H9 (cell line): ENCODE data around the gene TP53BP2. TPM values are rescaled to one million over a fixed set of nuclear protein-coding genes. Genes with fewer than 3 reads are reported as not detected.

Experiments
- DNase-seq: peaks from one replicate; pipeline ENCODE4 v3.0.0-alpha.2; 2017
- H2AFZ ChIP-seq: one replicate; pipeline ENCODE4 v1.6.1; 2013; ENCODE audit warnings: mild to moderate bottlenecking, low read length, control low read depth, moderate library complexity
- H2AK5ac ChIP-seq: 2 replicates; pipeline ENCODE4 v1.6.1; 2013; ENCODE audit warnings: low read length, control low read depth, mixed read lengths; ENCODE audit not compliant: insufficient read length
- H2BK120ac ChIP-seq: one replicate; pipeline ENCODE4 v1.6.1; 2013; ENCODE audit warnings: low read depth, mild to moderate bottlenecking, low read length, control low read depth, inconsistent platforms; ENCODE audit not compliant: poor library complexity, severe bottlenecking
- H2BK12ac ChIP-seq: 2 replicates; pipeline ENCODE4 v1.6.1; 2013; ENCODE audit warnings: low read length, control low read depth, mixed read lengths, low read depth; ENCODE audit not compliant: insufficient read length
- H2BK15ac ChIP-seq: 2 replicates; pipeline ENCODE4 v1.6.1; 2013; ENCODE audit warnings: low read depth, low read length, control low read depth
- H2BK20ac ChIP-seq: one replicate; pipeline ENCODE4 v1.6.1; 2013; ENCODE audit warnings: low read depth, mild to moderate bottlenecking, low read length, control low read depth, inconsistent platforms; ENCODE audit not compliant: poor library complexity, severe bottlenecking
- H2BK5ac ChIP-seq: 2 replicates; pipeline ENCODE4 v1.6.1; 2013; ENCODE audit warnings: low read length, control low read depth, mixed read lengths; ENCODE audit not compliant: insufficient read length
- H3K14ac ChIP-seq: 2 replicates; pipeline ENCODE4 v1.6.1; 2013; ENCODE audit warnings: low read length, control low read depth; ENCODE audit not compliant: insufficient read depth
- H3K18ac ChIP-seq: 2 replicates; pipeline ENCODE4 v1.6.1; 2013; ENCODE audit warnings: low read depth, mild to moderate bottlenecking, mixed read lengths, low read length, control low read depth; ENCODE audit not compliant: insufficient read length
- H3K23ac ChIP-seq: 2 replicates; pipeline ENCODE4 v1.6.1; 2013; ENCODE audit warnings: low read length, control low read depth, mixed read lengths, low read depth; ENCODE audit not compliant: insufficient read length
- H3K23me2 ChIP-seq: 2 replicates; pipeline ENCODE4 v1.6.1; 2013; ENCODE audit warnings: low read depth, mild to moderate bottlenecking, mixed read lengths, low read length, control low read depth; ENCODE audit not compliant: insufficient read length, poor library complexity, severe bottlenecking
- H3K27ac ChIP-seq: 2 replicates; pipeline ENCODE4 v1.5.1; 2013; ENCODE audit warnings: low read length, control low read depth, mixed read lengths, low read depth; ENCODE audit not compliant: insufficient read length
- H3K27me3 ChIP-seq: 2 replicates; pipeline ENCODE4 v1.6.1; 2013; ENCODE audit warnings: low read length, control low read depth, inconsistent platforms; ENCODE audit not compliant: insufficient read depth
- H3K4ac ChIP-seq: 2 replicates; pipeline ENCODE4 v1.6.1; 2013; ENCODE audit warnings: low read depth, mild to moderate bottlenecking, control low read depth, inconsistent platforms, low read length, moderate library complexity
- H3K4me1 ChIP-seq: 2 replicates; pipeline ENCODE4 v1.6.1; 2013; ENCODE audit warnings: low read length, control low read depth, inconsistent platforms; ENCODE audit not compliant: insufficient read depth
- H3K4me2 ChIP-seq: 2 replicates; pipeline ENCODE4 v1.6.1; 2013; ENCODE audit warnings: low read length, control low read depth, mixed read lengths; ENCODE audit not compliant: insufficient read length, insufficient read depth
- H3K56ac ChIP-seq: 2 replicates; pipeline ENCODE4 v1.6.1; 2013; ENCODE audit warnings: low read depth, mild to moderate bottlenecking, mixed read lengths, low read length, control low read depth; ENCODE audit not compliant: insufficient read length
- H3K79me1 ChIP-seq: 2 replicates; pipeline ENCODE4 v1.6.1; 2013; ENCODE audit warnings: low read depth, mild to moderate bottlenecking, moderate library complexity, low read length, control low read depth, inconsistent platforms; ENCODE audit not compliant: insufficient read depth, poor library complexity, severe bottlenecking
- H3K79me2 ChIP-seq: 2 replicates; pipeline ENCODE4 v1.6.1; 2013; ENCODE audit warnings: low read length, control low read depth, inconsistent platforms; ENCODE audit not compliant: insufficient read depth
- H3K9ac ChIP-seq: 2 replicates; pipeline ENCODE4 v1.6.1; 2013; ENCODE audit warnings: low read length, control low read depth, mixed read lengths; ENCODE audit not compliant: insufficient read length; ENCODE audit errors: extremely low read depth
- H3K9me3 ChIP-seq: one replicate; pipeline ENCODE4 v1.6.1; 2013; ENCODE audit warnings: low read depth, low read length, inconsistent platforms; ENCODE audit not compliant: control insufficient read depth
- H3T11ph ChIP-seq: one replicate; pipeline ENCODE4 v1.6.1; 2013; ENCODE audit warnings: mild to moderate bottlenecking, low read length, control low read depth, inconsistent platforms
- H4K20me1 ChIP-seq: one replicate; pipeline ENCODE4 v1.6.1; 2013; ENCODE audit not compliant: control insufficient read depth, insufficient read length, insufficient read depth
- H4K5ac ChIP-seq: 2 replicates; pipeline ENCODE4 v1.6.1; 2013; ENCODE audit warnings: low read depth, mild to moderate bottlenecking, mixed read lengths, low read length, control low read depth; ENCODE audit not compliant: insufficient read length
- H4K8ac ChIP-seq: replicated peaks from 2 replicates; pipeline ENCODE4 v1.6.1; 2013; ENCODE audit warnings: low read length, control low read depth, mixed read lengths, low read depth; ENCODE audit not compliant: insufficient read length
- H4K91ac ChIP-seq: 2 replicates; pipeline ENCODE4 v1.6.1; 2013; ENCODE audit warnings: low read depth, mild to moderate bottlenecking, moderate library complexity, mixed read lengths, low read length, control low read depth; ENCODE audit not compliant: insufficient read length
- H3K27ac Mint-ChIP-seq, 3 experiments: 2 replicates in 2 of 3; 3 replicates in 1 of 3; pipeline ENCODE4 v1.8.0; 2020 to 2021; ENCODE audit warnings: mixed read lengths in 3 of 3, mild to moderate bottlenecking in 1 of 3, moderate library complexity in 1 of 3
- H3K27me3 Mint-ChIP-seq: 2 replicates; pipeline ENCODE4 v1.8.0; 2021; ENCODE audit warnings: low read depth, mild to moderate bottlenecking, moderate library complexity, mixed read lengths
- H3K36me3 Mint-ChIP-seq, 3 experiments: 2 replicates in 2 of 3; 3 replicates in 1 of 3; pipeline ENCODE4 v1.8.0; 2020 to 2021; ENCODE audit warnings: low read depth in 3 of 3, mixed read lengths in 3 of 3; ENCODE audit not compliant: insufficient read depth in 1 of 3
- H3K4me1 Mint-ChIP-seq, 2 experiments: 2 replicates each; pipeline ENCODE4 v1.8.0; 2020; ENCODE audit warnings: mixed read lengths in 2 of 2
- H3K4me3 Mint-ChIP-seq, 2 experiments: 2 replicates in 1 of 2; 3 replicates in 1 of 2; pipeline ENCODE4 v1.8.0; 2020 to 2021; ENCODE audit warnings: mild to moderate bottlenecking in 2 of 2, mixed read lengths in 2 of 2, moderate library complexity in 1 of 2
- H3K9me3 Mint-ChIP-seq, 2 experiments: 2 replicates in 1 of 2; 3 replicates in 1 of 2; pipeline ENCODE4 v1.8.0; 2020; ENCODE audit warnings: mild to moderate bottlenecking in 2 of 2, mixed read lengths in 2 of 2, moderate library complexity in 1 of 2
- total RNA-seq: library from RNA; stranded (reverse); gene quantifications from 2 replicates; pipeline ENCODE4 v1.2.1, GENCODE V29; 2021
- TF ChIP-seq, protein P1 (sequence below): fragments of 200-600 bp; sonication (generic); conservative IDR thresholded peaks from 3 replicates; pipeline ENCODE4 v1.8.0; 2021; ENCODE audit warnings: antibody characterized with exemption, mild to moderate bottlenecking

Gene TP53BP2
- total RNA-seq, 1 experiment from 2014 or later: 49.7 TPM

GRCh38 chr1:223840254-223840653 lies 5.5 kb downstream of the TP53BP2 start:
- no peak overlapping the region for H3K18ac ChIP-seq
- Mint-ChIP-seq H3K27ac (peak overlapping the region in 1 of 3 experiments; percentile 22; a peak in 1 of 7 replicates), H3K4me3 (no peak overlapping the region), H3K4me1 (peaks cover 39 to 41% of the 10 kb centered on the region in 2 experiments), H3K27me3 (no peaks in the 10 kb centered on the region), H3K36me3 (peaks cover 0 to 5% (median 5%) of the 10 kb centered on the region in 3 experiments; a peak in 5 of 7 replicates), H3K9me3 (no peaks in the 10 kb centered on the region; a peak in 1 of 5 replicates)
- peaks cover 5% of the 10 kb centered on the region for H3K23me2 ChIP-seq
- no peaks in the 10 kb centered on the region for H4K20me1 ChIP-seq
- no peak overlapping the region for H3T11ph ChIP-seq
- no peak overlapping the region for H4K8ac ChIP-seq
- H2BK15ac ChIP-seq: no peak overlapping the region
- H2BK120ac ChIP-seq: no peak overlapping the region
- no peak overlapping the region for H3K27ac ChIP-seq
- H2BK12ac ChIP-seq: no peak overlapping the region
- no peak overlapping the region for H2BK5ac ChIP-seq
- no peak overlapping the region for H4K91ac ChIP-seq
- H3K9me3 ChIP-seq: no peaks in the 10 kb centered on the region
- no peak overlapping the region for H3K4me2 ChIP-seq
- H3K79me1 ChIP-seq: peaks cover 5% of the 10 kb centered on the region
- no peak overlapping the region for H4K5ac ChIP-seq
- H3K4me1 ChIP-seq: peaks cover 13% of the 10 kb centered on the region
- H2AK5ac ChIP-seq: no peak overlapping the region
- no peak overlapping the region for H2BK20ac ChIP-seq
- peaks cover 36% of the 10 kb centered on the region for H3K79me2 ChIP-seq
- H2AFZ ChIP-seq: no peak overlapping the region
- no peak overlapping the region for H3K4ac ChIP-seq
- no peak overlapping the region for H3K56ac ChIP-seq
- TF ChIP-seq, protein P1, sequence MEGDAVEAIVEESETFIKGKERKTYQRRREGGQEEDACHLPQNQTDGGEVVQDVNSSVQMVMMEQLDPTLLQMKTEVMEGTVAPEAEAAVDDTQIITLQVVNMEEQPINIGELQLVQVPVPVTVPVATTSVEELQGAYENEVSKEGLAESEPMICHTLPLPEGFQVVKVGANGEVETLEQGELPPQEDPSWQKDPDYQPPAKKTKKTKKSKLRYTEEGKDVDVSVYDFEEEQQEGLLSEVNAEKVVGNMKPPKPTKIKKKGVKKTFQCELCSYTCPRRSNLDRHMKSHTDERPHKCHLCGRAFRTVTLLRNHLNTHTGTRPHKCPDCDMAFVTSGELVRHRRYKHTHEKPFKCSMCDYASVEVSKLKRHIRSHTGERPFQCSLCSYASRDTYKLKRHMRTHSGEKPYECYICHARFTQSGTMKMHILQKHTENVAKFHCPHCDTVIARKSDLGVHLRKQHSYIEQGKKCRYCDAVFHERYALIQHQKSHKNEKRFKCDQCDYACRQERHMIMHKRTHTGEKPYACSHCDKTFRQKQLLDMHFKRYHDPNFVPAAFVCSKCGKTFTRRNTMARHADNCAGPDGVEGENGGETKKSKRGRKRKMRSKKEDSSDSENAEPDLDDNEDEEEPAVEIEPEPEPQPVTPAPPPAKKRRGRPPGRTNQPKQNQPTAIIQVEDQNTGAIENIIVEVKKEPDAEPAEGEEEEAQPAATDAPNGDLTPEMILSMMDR: no peak
- no peaks in the 10 kb centered on the region for H3K27me3 ChIP-seq
- H3K9ac ChIP-seq: no peak overlapping the region
- H3K23ac ChIP-seq: no peak overlapping the region
- H3K14ac ChIP-seq: no peak overlapping the region
- DNase-seq: no peak
